ENCODE data around the gene RRAS.

RRAS gene

GRCh38 chr19:49677901-49678674, 38.1 kb upstream of the RRAS start:
- peak; percentile 13 for DNase-seq (ENCODE audit: low read depth)
- peak overlapping the region; percentile 100 for H3K4me3 ChIP-seq (ENCODE audit: low read depth, low read length)

GRCh38 chr19:49677231-49677900, 37.4 kb upstream of the RRAS start, which contains the start of gene PRMT1:
Gene PRMT1 (plus strand): TSS chr19:49677271. CDS start chr19:49677281, 10 bp downstream.
- DNase-seq (ENCODE audit: low read depth): no peak

GRCh38 chr19:49676784-49677230, 36.9 kb upstream of the RRAS start:
- peak overlapping the region; percentile 100 for H3K4me3 ChIP-seq (ENCODE audit: low read depth, low read length)

More at GRCh38 chr19:49677231-49677900, 37.4 kb upstream of the RRAS start, which contains the start of gene PRMT1:
- H3K4me3 ChIP-seq (ENCODE audit: low read depth, low read length): peak within 1 kb of the TSS; percentile 100

GRCh38 chr19:49676136-49676783, 36.3 kb upstream of the RRAS start:
- peak overlapping the region; percentile 45 for H3K4me3 ChIP-seq (ENCODE audit: low read depth, low read length)
- peak; percentile 74 for DNase-seq (ENCODE audit: low read depth)

More at GRCh38 chr19:49676784-49677230, 36.9 kb upstream of the RRAS start:
- DNase-seq (ENCODE audit: low read depth): peak; percentile 100

- no peak for DNase-seq (ENCODE audit: low read depth)
- H3K4me3 ChIP-seq (ENCODE audit: low read depth, low read length): no peak overlapping the region
Measured at GRCh38 chr19:49672131-49672919, 32.4 kb upstream of the RRAS start.

GRCh38 chr19:49669516-49669915, 29.6 kb upstream of the RRAS start:
- no peak overlapping the region for H3K4me3 ChIP-seq (ENCODE audit: low read depth, low read length)
- no peak for DNase-seq (ENCODE audit: low read depth)

- DNase-seq (ENCODE audit: low read depth): no peak
- no peak overlapping the region for H3K4me3 ChIP-seq (ENCODE audit: low read depth, low read length)
Measured at GRCh38 chr19:49667473-49667872, 27.5 kb upstream of the RRAS start.

GRCh38 chr19:49666120-49666444, 26.1 kb upstream of the RRAS start:
- no peak for DNase-seq (ENCODE audit: low read depth)
- H3K4me3 ChIP-seq (ENCODE audit: low read depth, low read length): peak overlapping the region; percentile 95

GRCh38 chr19:49665351-49666119, 25.6 kb upstream of the RRAS start, which contains the start of the genes BCL2L12 and IRF3:
Gene BCL2L12 (plus strand): TSS chr19:49665933. CDS start chr19:49666693, 760 bp downstream.
Gene IRF3 (minus strand): TSS chr19:49665857. CDS start chr19:49664838, 1,019 bp downstream.
- peak; percentile 83 for DNase-seq (ENCODE audit: low read depth)
- H3K4me3 ChIP-seq (ENCODE audit: low read depth, low read length): peak within 1 kb of the TSS; percentile 95

GRCh38 chr19:49665036-49665350, 25.1 kb upstream of the RRAS start:
- H3K4me3 ChIP-seq (ENCODE audit: low read depth, low read length): peak overlapping the region; percentile 95
- DNase-seq (ENCODE audit: low read depth): no peak

- peak; percentile 41 for DNase-seq (ENCODE audit: low read depth)
- H3K4me3 ChIP-seq (ENCODE audit: low read depth, low read length): peak overlapping the region; percentile 95
Measured at GRCh38 chr19:49664171-49665035, 24.5 kb upstream of the RRAS start.

GRCh38 chr19:49663224-49663623, 23.3 kb upstream of the RRAS start:
- DNase-seq (ENCODE audit: low read depth): no peak
- H3K4me3 ChIP-seq (ENCODE audit: low read depth, low read length): no peak overlapping the region

GRCh38 chr19:49662011-49662410, 22.1 kb upstream of the RRAS start:
- DNase-seq (ENCODE audit: low read depth): no peak
- H3K4me3 ChIP-seq (ENCODE audit: low read depth, low read length): no peak overlapping the region

- no peak for DNase-seq (ENCODE audit: low read depth)
Measured at GRCh38 chr19:49660338-49660961, 20.5 kb upstream of the RRAS start.

GRCh38 chr19:49658566-49659442, 18.9 kb upstream of the RRAS start:
- H3K4me3 ChIP-seq (ENCODE audit: low read depth, low read length): no peak overlapping the region
- DNase-seq (ENCODE audit: low read depth): no peak

More at GRCh38 chr19:49660338-49660961, 20.5 kb upstream of the RRAS start:
- H3K4me3 ChIP-seq (ENCODE audit: low read depth, low read length): no peak overlapping the region

- DNase-seq (ENCODE audit: low read depth): no peak
- no peak overlapping the region for H3K4me3 ChIP-seq (ENCODE audit: low read depth, low read length)
Measured at GRCh38 chr19:49658139-49658517, 18.2 kb upstream of the RRAS start.
